Colon (tissue), 2 donors: ENCODE measurements around the gene LACTBL1.

ENCODE experiments used
- FAIRE-seq: peaks from 2 replicates; lab custom pipeline; 2012; peaks lifted over from hg19 to GRCh38; lab: Jason Lieb, UNC
- donor health status: control.
- donor health status: control.

Gene LACTBL1

GRCh38 chr1:22913421-22914141 is 59.1 kb downstream of the LACTBL1 start:
- no peak for FAIRE-seq

DNA sequence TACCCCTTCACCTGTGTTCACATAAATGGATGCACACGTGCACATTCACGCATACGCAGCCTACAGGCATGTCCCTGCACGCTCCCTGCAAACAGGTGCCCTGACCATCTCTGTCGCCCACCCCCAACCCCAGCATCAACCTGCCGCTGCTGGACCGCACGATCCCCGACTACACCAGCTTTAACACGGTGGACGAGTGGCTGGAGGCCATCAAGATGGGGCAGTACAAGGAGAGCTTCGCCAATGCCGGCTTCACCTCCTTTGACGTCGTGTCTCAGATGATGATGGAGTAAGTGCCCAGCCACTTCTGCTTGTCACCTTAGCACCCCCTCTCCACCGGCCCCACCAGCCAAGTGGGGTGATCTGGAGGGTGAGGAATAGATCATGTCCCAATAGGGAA is 60.4 kb downstream of the LACTBL1 start:
- no peak for FAIRE-seq

GRCh38 chr1:22910986-22911651 is 61.5 kb downstream of the LACTBL1 start:
- no peak for FAIRE-seq

GRCh38 chr1:22910286-22910685 is 62.4 kb downstream of the LACTBL1 start:
- FAIRE-seq = no peak

- FAIRE-seq = no peak
These were observed 63.7 kb downstream of the LACTBL1 start for GRCh38 chr1:22908880-22909426.

GRCh38 chr1:22907528-22907927 is 65.1 kb downstream of the LACTBL1 start:
- FAIRE-seq = no peak

DNA sequence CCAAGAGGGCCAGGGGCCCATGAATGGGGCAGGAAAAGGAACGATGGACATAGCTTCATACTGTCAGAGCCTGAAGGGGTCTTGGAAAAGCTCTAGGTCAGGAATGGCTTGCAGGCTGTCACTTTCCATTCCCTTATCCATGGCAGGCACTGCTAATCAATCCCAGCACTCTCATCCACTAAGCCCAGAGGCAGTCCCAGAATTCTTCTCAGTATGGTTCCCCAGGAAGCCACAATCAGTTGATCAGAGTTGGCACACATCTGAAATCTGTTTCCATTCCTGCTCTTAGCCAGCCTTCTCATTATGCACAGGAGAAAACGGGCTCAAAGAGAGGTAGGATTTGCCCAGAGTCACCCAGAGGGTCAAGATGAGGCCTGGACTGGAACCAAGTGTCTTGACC is 65.7 kb downstream of the LACTBL1 start:
- no peak for FAIRE-seq

DNA sequence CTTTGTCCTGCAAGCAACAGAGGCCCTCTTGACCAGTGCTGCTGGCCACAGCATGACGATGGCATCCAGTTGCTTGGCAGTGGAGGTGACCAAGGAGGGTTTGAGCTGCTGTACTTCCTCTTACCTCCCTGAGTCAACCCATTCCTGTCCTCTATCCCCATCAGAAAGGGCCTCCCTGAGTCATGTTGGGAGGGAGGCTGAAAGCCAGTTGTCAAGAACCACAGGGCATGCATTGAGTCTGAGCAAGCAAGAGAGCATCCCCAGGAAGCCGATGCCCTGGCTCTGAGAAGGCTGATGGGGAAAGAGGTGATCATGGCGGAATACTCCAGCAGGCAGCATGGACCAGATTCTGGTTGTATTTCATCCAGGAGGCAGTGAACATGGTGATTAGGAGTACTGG is 69.6 kb downstream of the LACTBL1 start:
- no peak for FAIRE-seq
